ENCODE results near the gene FHOD3. TPM values are rescaled to one million over a fixed set of nuclear protein-coding genes. Genes with fewer than 3 reads are reported as not detected.

Gene FHOD3
- total and polyA plus RNA-seq, 2 of the 4 experiments (the other 2 are of a cell fraction): 14.6 to 16.0 TPM

DNA sequence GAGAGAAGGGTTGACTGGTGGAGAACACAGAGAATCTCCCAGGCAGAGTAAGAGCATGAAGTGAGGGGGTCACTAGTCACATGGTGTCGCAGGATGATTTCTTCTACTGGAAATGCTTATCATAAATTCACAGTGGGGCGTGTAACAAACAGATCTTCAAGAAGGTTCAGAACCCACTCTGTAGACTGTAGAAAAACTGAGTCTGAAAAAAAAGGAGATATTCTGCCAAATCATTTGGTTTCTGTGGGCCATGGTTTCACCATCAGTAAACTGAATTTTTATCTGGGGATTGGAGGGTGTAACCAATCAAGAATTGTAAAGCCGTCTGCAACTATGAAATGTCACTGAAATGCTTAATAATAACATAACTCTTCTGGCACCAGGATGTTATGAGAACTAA, 516.3 kb downstream of the FHOD3 start:
- TF ChIP-seq MXI1 (IDR thresholded peaks at IDR 0.05; ENCODE audit: borderline replicate concordance, low read depth, low read length) (no peak), RCOR1 (IDR thresholded peaks at IDR 0.05; ENCODE audit: insufficient replicate concordance, low read length) (no peak), MAFK (IDR thresholded peaks at IDR 0.05; ENCODE audit: low read depth, low read length) (no peak), NFE2L2 (IDR thresholded peaks at IDR 0.05; ENCODE audit: low read depth, low read length) (no peak), RAD21 (IDR thresholded peaks at IDR 0.05; ENCODE audit: low read length) (no peak)
- TF ChIP-seq, protein P1, sequence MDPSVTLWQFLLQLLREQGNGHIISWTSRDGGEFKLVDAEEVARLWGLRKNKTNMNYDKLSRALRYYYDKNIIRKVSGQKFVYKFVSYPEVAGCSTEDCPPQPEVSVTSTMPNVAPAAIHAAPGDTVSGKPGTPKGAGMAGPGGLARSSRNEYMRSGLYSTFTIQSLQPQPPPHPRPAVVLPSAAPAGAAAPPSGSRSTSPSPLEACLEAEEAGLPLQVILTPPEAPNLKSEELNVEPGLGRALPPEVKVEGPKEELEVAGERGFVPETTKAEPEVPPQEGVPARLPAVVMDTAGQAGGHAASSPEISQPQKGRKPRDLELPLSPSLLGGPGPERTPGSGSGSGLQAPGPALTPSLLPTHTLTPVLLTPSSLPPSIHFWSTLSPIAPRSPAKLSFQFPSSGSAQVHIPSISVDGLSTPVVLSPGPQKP (IDR thresholded peaks at IDR 0.05; ENCODE audit: borderline replicate concordance, low read depth, low read length): no peak
- TF ChIP-seq, protein P2, sequence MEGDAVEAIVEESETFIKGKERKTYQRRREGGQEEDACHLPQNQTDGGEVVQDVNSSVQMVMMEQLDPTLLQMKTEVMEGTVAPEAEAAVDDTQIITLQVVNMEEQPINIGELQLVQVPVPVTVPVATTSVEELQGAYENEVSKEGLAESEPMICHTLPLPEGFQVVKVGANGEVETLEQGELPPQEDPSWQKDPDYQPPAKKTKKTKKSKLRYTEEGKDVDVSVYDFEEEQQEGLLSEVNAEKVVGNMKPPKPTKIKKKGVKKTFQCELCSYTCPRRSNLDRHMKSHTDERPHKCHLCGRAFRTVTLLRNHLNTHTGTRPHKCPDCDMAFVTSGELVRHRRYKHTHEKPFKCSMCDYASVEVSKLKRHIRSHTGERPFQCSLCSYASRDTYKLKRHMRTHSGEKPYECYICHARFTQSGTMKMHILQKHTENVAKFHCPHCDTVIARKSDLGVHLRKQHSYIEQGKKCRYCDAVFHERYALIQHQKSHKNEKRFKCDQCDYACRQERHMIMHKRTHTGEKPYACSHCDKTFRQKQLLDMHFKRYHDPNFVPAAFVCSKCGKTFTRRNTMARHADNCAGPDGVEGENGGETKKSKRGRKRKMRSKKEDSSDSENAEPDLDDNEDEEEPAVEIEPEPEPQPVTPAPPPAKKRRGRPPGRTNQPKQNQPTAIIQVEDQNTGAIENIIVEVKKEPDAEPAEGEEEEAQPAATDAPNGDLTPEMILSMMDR (conservative IDR thresholded peaks at IDR 0.05; ENCODE audit: low read depth, low read length): no peak
- CTCF ChIA-PET: no interaction called here
- no peak overlapping the region for H3K18ac ChIP-seq (ENCODE audit: low read depth, low read length)

More for the DNA sequence above, 516.3 kb downstream of the FHOD3 start:
- dilution Hi-C loops (cut with HindIII; ENCODE audit: low sequenced_read_pairs, unreplicated experiment): no loop called here
- Histone ChIP-seq H3K23ac (ENCODE audit: low read depth, low read length) (no peak overlapping the region), H2BK120ac (ENCODE audit: low read depth, low read length) (no peak overlapping the region), H2BK20ac (ENCODE audit: low read depth, low read length) (no peak overlapping the region), H4K8ac (ENCODE audit: low read depth in 2 of 2, low read length in 2 of 2) (no peak overlapping the region), H3K4ac (ENCODE audit: low read depth, low read length) (no peak overlapping the region), H3K56ac (ENCODE audit: extremely low read depth, insufficient read depth, low read length) (no peak overlapping the region), H3K4me3 (ENCODE audit: insufficient read depth, low read depth, low read length) (no peak overlapping the region), H3K27ac (ENCODE audit: insufficient read depth, low read length) (no peak overlapping the region), H2BK15ac (ENCODE audit: low read depth, low read length) (no peak overlapping the region), H4K20me1 (ENCODE audit: insufficient read depth, low read length) (peaks cover 2% of the 10 kb centered on the region; the same call in 1 of the 2 replicates), H2AK5ac (ENCODE audit: low read depth, low read length) (no peak overlapping the region), H3K36me3 (ENCODE audit: control insufficient read depth, insufficient read depth, low read length) (peaks cover 14% of the 10 kb centered on the region), H3K27me3 (ENCODE audit: control insufficient read depth, insufficient read depth, low read length) (no peaks in the 10 kb centered on the region), H3K14ac (replicated peaks; ENCODE audit: low read depth, low read length) (no peak overlapping the region), H2BK5ac (ENCODE audit: low read depth, low read length, poor library complexity, severe bottlenecking) (no peak overlapping the region), H3K9me3 (ENCODE audit: control insufficient read depth, insufficient read depth, low read length) (no peaks in the 10 kb centered on the region), H4K5ac (ENCODE audit: low read depth, low read length) (no peak overlapping the region), H2AK9ac (replicated peaks; ENCODE audit: low read depth, low read length, poor library complexity) (no peak overlapping the region), H3K4me2 (ENCODE audit: low read depth, low read length) (no peak overlapping the region), H3K9ac (ENCODE audit: low read depth, low read length) (no peak overlapping the region), H2AFZ (replicated peaks; ENCODE audit: low read length, poor library complexity) (no peak overlapping the region), H3K4me1 (ENCODE audit: control insufficient read depth, insufficient read depth, low read length) (peaks cover 16% of the 10 kb centered on the region), H3K9me1 (ENCODE audit: insufficient read depth, low read length) (peaks cover 4% of the 10 kb centered on the region), H4K91ac (ENCODE audit: insufficient read depth, low read depth, low read length) (no peak overlapping the region), H3K79me1 (ENCODE audit: low read depth in 1 of 2, low read length in 2 of 2) (peaks cover 5 to 18% of the 10 kb centered on the region in 2 experiments)
- DNase-seq (no peak), ATAC-seq (ENCODE audit: low read depth) (no peak)
- in situ Hi-C loops (cut with MboI; ENCODE audit: low sequenced_read_pairs): no loop called here
- intact Hi-C loops (cut with micrococcal nuclease): no loop called here
- no TSS peak for BruUV-seq (replicated peaks)
- WGBS, 2 experiments (ENCODE audit: extremely low coverage in 2 of 2, insufficient read length in 1 of 2): no CpG with 5 or more reads among the region's 3 CpGs
- POLR2A ChIA-PET (ENCODE audit: unreplicated experiment): no interaction called here

All from IMR-90 (cell line).